ENCODE results near the gene TMEM222.

GRCh38 chr1:27333717-27334279, 11.8 kb downstream of the TMEM222 start:
- TF ChIP-seq CTCF (conservative IDR thresholded peaks at IDR 0.05; ENCODE audit: low read depth, low read length) (no peak), MXI1 (IDR thresholded peaks at IDR 0.05; ENCODE audit: borderline replicate concordance, low read depth, low read length) (no peak), CEBPB (IDR thresholded peaks at IDR 0.05; ENCODE audit: low read depth, low read length) (no peak), SMC3 (IDR thresholded peaks at IDR 0.05; ENCODE audit: low read depth, low read length) (no peak), POLR2A (IDR thresholded peaks at IDR 0.05; ENCODE audit: low read depth, low read length) (no peak), FOS (IDR thresholded peaks at IDR 0.05; ENCODE audit: low read depth, low read length) (no peak), RAD21 (IDR thresholded peaks at IDR 0.05; ENCODE audit: low read length) (no peak), BHLHE40 (IDR thresholded peaks at IDR 0.05; ENCODE audit: low read depth, low read length) (no peak), ELK1 (IDR thresholded peaks at IDR 0.05; ENCODE audit: borderline replicate concordance, low read depth, low read length) (no peak), USF2 (IDR thresholded peaks at IDR 0.05; ENCODE audit: low read depth, low read length) (no peak), MAFK (IDR thresholded peaks at IDR 0.05; ENCODE audit: low read depth, low read length) (no peak), MAZ (IDR thresholded peaks at IDR 0.05; ENCODE audit: borderline replicate concordance, low read depth, low read length) (no peak)

All from IMR-90 (cell line).